ENCODE data around the gene PIKFYVE.

DNA sequence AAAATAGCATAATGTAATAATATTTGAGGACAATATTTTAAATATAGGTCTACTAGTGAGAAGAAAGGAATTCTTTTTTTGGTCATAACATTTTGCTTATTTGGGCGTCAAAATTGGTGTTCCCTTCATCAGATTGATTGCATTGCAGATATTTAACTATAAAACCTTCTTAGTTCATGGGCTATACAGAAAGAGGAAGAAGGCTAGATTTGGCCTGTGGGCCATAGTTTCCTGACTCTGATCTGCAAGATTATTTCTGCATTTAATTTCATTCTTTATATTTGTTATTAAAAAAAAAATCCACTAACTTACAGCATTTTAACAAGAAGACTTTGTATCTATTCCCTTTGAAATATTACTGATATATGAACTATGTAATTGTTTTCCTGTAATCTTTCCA lies 31.9 kb downstream of the PIKFYVE start:
- TF ChIP-seq TEAD4 (IDR thresholded peaks at IDR 0.05; ENCODE audit: low read depth, low read length) (no peak), HDAC6 (IDR thresholded peaks at IDR 0.05; ENCODE audit: low read depth, low read length) (no peak), POLR2A (IDR thresholded peaks at IDR 0.05; ENCODE audit: control extremely low read depth in 1 of 2, low read depth in 2 of 2, low read length in 2 of 2) (no peak), JUND (IDR thresholded peaks at IDR 0.05; ENCODE audit: low read length) (no peak), RFX5 (IDR thresholded peaks at IDR 0.05; ENCODE audit: borderline replicate concordance, low read depth, low read length) (no peak), RXRA (IDR thresholded peaks at IDR 0.05; ENCODE audit: insufficient read depth, low read depth, low read length) (no peak), TCF12 (IDR thresholded peaks at IDR 0.05; ENCODE audit: low read depth, low read length) (no peak), CBX5 (IDR thresholded peaks at IDR 0.05; ENCODE audit: low read depth, low read length) (no peak), EZH2 (IDR thresholded peaks at IDR 0.05; ENCODE audit: low read depth, low read length, severe bottlenecking) (no peak), SIN3A (conservative IDR thresholded peaks at IDR 0.05 in 1 of 2, IDR thresholded peaks at IDR 0.05 in 1 of 2; ENCODE audit: low read depth in 1 of 2, low read length in 2 of 2) (no peak), GABPA (IDR thresholded peaks at IDR 0.05; ENCODE audit: borderline replicate concordance, insufficient read depth, low read length) (no peak), BRCA1 (IDR thresholded peaks at IDR 0.05; ENCODE audit: low read depth, low read length) (no peak)
- TF ChIP-seq, protein P1, sequence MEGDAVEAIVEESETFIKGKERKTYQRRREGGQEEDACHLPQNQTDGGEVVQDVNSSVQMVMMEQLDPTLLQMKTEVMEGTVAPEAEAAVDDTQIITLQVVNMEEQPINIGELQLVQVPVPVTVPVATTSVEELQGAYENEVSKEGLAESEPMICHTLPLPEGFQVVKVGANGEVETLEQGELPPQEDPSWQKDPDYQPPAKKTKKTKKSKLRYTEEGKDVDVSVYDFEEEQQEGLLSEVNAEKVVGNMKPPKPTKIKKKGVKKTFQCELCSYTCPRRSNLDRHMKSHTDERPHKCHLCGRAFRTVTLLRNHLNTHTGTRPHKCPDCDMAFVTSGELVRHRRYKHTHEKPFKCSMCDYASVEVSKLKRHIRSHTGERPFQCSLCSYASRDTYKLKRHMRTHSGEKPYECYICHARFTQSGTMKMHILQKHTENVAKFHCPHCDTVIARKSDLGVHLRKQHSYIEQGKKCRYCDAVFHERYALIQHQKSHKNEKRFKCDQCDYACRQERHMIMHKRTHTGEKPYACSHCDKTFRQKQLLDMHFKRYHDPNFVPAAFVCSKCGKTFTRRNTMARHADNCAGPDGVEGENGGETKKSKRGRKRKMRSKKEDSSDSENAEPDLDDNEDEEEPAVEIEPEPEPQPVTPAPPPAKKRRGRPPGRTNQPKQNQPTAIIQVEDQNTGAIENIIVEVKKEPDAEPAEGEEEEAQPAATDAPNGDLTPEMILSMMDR (IDR thresholded peaks at IDR 0.05; ENCODE audit: control extremely low read depth in 1 of 3, insufficient read depth in 1 of 3, low read depth in 1 of 3, low read length in 3 of 3): no peak
